ENCODE measurements around the gene DIPK1C. TPM values are rescaled to one million over a fixed set of nuclear protein-coding genes. Genes with fewer than 3 reads are reported as not detected.

DIPK1C gene
- total and polyA plus RNA-seq, 2 experiments from 2014 or later, result 0.07 TPM; not detected in 1

DNA sequence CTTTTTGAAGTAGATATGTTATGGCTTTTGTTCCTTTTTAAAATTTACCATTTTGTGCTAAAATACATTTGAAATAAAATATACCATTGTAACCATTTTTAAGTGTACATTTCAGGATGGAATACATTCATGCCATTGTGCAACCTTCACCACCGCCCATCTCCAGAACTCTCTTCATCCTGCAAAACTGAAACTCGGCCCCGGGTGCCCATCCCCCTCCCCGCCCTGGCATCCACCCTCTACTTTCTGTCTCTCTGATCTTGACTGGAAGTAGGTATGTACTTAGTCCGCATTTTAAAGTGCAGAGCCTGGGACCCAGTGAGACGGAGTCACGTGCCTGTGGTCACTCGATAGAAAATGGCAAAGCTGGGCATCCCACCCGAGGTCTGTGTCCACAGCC lies 45.6 kb downstream of the DIPK1C start:
- no peak overlapping the region for H3K4me2 ChIP-seq
- H2AFZ ChIP-seq, result no peak overlapping the region
- H3K4me3 ChIP-seq, result no peak overlapping the region
- no peaks in the 10 kb centered on the region for H3K79me2 ChIP-seq (replicated peaks; ENCODE audit: insufficient read depth)
- H3K4me1 ChIP-seq (ENCODE audit: insufficient read depth), result no peaks in the 10 kb centered on the region
- peaks cover 8% of the 10 kb centered on the region for H3K4me1 Mint-ChIP-seq
- H4K20me1 ChIP-seq (replicated peaks; ENCODE audit: insufficient read depth), result no peaks in the 10 kb centered on the region
- no peaks in the 10 kb centered on the region for H3F3A ChIP-seq (replicated peaks; ENCODE audit: low read depth)
- H3K27me3 Mint-ChIP-seq (ENCODE audit: insufficient read depth, low read depth, poor library complexity), result peaks cover 6% of the 10 kb centered on the region
- H3K27me3 ChIP-seq (ENCODE audit: insufficient read depth), result no peaks in the 10 kb centered on the region
- DNase-seq (ENCODE audit: low spot score) (no peak), ATAC-seq (no peak)
- no peak overlapping the region for H3K4me3 Mint-ChIP-seq
- no peaks in the 10 kb centered on the region for H3K9me2 ChIP-seq (ENCODE audit: insufficient read depth)
- no peaks in the 10 kb centered on the region for H3K36me3 Mint-ChIP-seq (ENCODE audit: low read depth)
- H3K9me3 Mint-ChIP-seq, result no peaks in the 10 kb centered on the region
- TF ChIP-seq CTCF (conservative IDR thresholded peaks at IDR 0.05; ENCODE audit: low read depth in 2 of 2) (no peak), STAT1 (IDR thresholded peaks at IDR 0.05; ENCODE audit: unreplicated experiment) (no peak), ZNF114 (CRISPR knock-in tag; IDR thresholded peaks at IDR 0.05) (no peak), ETS1 (IDR thresholded peaks at IDR 0.05) (no peak), ZNF462 (CRISPR knock-in tag; IDR thresholded peaks at IDR 0.05) (no peak), CREB1 (CRISPR knock-in tag; IDR thresholded peaks at IDR 0.05; ENCODE audit: low read depth) (no peak), ZNF331 (CRISPR knock-in tag; IDR thresholded peaks at IDR 0.05; ENCODE audit: low read depth) (no peak), EZH2 (IDR thresholded peaks at IDR 0.05; ENCODE audit: low read depth, unreplicated experiment) (no peak), POLR2AphosphoS5 (IDR thresholded peaks at IDR 0.05; ENCODE audit: low read depth) (no peak), EZH2phosphoT487 (IDR thresholded peaks at IDR 0.05; ENCODE audit: unreplicated experiment) (no peak), JUNB (IDR thresholded peaks at IDR 0.05; ENCODE audit: unreplicated experiment) (no peak), NANOG (IDR thresholded peaks at IDR 0.05; ENCODE audit: borderline replicate concordance) (no peak)
- TF ChIP-seq, protein P1, sequence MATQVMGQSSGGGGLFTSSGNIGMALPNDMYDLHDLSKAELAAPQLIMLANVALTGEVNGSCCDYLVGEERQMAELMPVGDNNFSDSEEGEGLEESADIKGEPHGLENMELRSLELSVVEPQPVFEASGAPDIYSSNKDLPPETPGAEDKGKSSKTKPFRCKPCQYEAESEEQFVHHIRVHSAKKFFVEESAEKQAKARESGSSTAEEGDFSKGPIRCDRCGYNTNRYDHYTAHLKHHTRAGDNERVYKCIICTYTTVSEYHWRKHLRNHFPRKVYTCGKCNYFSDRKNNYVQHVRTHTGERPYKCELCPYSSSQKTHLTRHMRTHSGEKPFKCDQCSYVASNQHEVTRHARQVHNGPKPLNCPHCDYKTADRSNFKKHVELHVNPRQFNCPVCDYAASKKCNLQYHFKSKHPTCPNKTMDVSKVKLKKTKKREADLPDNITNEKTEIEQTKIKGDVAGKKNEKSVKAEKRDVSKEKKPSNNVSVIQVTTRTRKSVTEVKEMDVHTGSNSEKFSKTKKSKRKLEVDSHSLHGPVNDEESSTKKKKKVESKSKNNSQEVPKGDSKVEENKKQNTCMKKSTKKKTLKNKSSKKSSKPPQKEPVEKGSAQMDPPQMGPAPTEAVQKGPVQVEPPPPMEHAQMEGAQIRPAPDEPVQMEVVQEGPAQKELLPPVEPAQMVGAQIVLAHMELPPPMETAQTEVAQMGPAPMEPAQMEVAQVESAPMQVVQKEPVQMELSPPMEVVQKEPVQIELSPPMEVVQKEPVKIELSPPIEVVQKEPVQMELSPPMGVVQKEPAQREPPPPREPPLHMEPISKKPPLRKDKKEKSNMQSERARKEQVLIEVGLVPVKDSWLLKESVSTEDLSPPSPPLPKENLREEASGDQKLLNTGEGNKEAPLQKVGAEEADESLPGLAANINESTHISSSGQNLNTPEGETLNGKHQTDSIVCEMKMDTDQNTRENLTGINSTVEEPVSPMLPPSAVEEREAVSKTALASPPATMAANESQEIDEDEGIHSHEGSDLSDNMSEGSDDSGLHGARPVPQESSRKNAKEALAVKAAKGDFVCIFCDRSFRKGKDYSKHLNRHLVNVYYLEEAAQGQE (IDR thresholded peaks at IDR 0.05; ENCODE audit: unreplicated experiment), result no peak
- H3K36me3 ChIP-seq (ENCODE audit: insufficient read depth), result no peaks in the 10 kb centered on the region
- no peak overlapping the region for H3K27ac Mint-ChIP-seq
- no peak overlapping the region for H3K27ac ChIP-seq (ENCODE audit: low read depth)
